GM18520 (cell line): ENCODE results near the gene BTN2A1.
A peak's percentile ranks its signal among the peaks of the same experiment; 100 is the strongest.
"Not testable (repeated sequence)": the region's sequence is repeated elsewhere in the genome, so short reads cannot be mapped to it uniquely, and the experiment has no call there.

Experiments used
- ATAC-seq: cut with Tn5 transposase; IDR thresholded peaks from one replicate; pipeline ENCODE4 v1.9.1; 2021; ENCODE audit not compliant: unreplicated experiment

BTN2A1 gene

GRCh38 chr6:26457806-26458688 lies at the start of gene BTN2A1:
Gene BTN2A1 (plus strand): TSS chr6:26457955. CDS start chr6:26458637, 682 bp downstream.
- ATAC-seq, result peak; percentile 95

- no peak for ATAC-seq
Measured at GRCh38 chr6:26408828-26409730, 48.7 kb upstream of the BTN2A1 start.

GRCh38 chr6:26411751-26412150 lies 46.0 kb upstream of the BTN2A1 start:
- no peak for ATAC-seq

- ATAC-seq, result no peak
Measured at GRCh38 chr6:26412228-26412627, 45.5 kb upstream of the BTN2A1 start.

- ATAC-seq, result no peak
Measured at GRCh38 chr6:26412954-26413353, 44.8 kb upstream of the BTN2A1 start.

GRCh38 chr6:26414281-26414680 lies 43.5 kb upstream of the BTN2A1 start:
- ATAC-seq, result no peak

- ATAC-seq, result no peak
Measured at GRCh38 chr6:26415036-26415614, 42.6 kb upstream of the BTN2A1 start.

- no peak for ATAC-seq
Measured at GRCh38 chr6:26415791-26416190, 42.0 kb upstream of the BTN2A1 start.

- ATAC-seq, result no peak
Measured at GRCh38 chr6:26416288-26416687, 41.5 kb upstream of the BTN2A1 start.

- not testable (repeated sequence) for ATAC-seq
Measured at GRCh38 chr6:26418077-26418476, 39.7 kb upstream of the BTN2A1 start.

GRCh38 chr6:26418795-26419194 lies 39.0 kb upstream of the BTN2A1 start:
- not testable (repeated sequence) for ATAC-seq

- ATAC-seq, result peak; percentile 9
Measured at GRCh38 chr6:26420688-26421171, 37.0 kb upstream of the BTN2A1 start.

- ATAC-seq, result peak; percentile 78
Measured at GRCh38 chr6:26421259-26422144, 36.3 kb upstream of the BTN2A1 start.

GRCh38 chr6:26422329-26422728 lies 35.4 kb upstream of the BTN2A1 start:
- no peak for ATAC-seq

GRCh38 chr6:26426691-26427450 lies 30.9 kb upstream of the BTN2A1 start:
- no peak for ATAC-seq

GRCh38 chr6:26427451-26427809 lies 30.3 kb upstream of the BTN2A1 start:
- no peak for ATAC-seq

GRCh38 chr6:26428206-26428605 lies 29.5 kb upstream of the BTN2A1 start:
- no peak for ATAC-seq

GRCh38 chr6:26430787-26431186 lies 27.0 kb upstream of the BTN2A1 start:
- ATAC-seq, result no peak
